ENCODE measurements around the gene BCAS1.

BCAS1 gene

DNA sequence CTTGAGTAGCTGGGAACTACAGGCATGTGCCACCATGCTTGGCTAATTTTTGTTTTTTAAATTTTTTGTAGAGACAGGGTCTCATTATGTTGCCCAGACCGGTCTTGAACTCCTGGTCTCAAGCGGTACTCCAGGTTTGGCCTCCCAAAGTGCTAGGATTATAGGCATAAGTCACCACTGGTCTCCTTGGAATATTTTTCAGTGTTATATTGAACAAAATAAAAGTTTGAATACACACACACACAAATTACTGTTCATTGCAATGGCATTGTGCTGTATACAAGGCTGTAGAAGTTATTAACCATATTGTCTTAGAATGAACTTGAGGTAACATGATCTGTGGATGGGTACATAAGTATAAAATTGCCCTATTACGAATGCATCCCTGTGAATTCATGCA is 166.1 kb downstream of the BCAS1 start:
- TF ChIP-seq, protein P1, sequence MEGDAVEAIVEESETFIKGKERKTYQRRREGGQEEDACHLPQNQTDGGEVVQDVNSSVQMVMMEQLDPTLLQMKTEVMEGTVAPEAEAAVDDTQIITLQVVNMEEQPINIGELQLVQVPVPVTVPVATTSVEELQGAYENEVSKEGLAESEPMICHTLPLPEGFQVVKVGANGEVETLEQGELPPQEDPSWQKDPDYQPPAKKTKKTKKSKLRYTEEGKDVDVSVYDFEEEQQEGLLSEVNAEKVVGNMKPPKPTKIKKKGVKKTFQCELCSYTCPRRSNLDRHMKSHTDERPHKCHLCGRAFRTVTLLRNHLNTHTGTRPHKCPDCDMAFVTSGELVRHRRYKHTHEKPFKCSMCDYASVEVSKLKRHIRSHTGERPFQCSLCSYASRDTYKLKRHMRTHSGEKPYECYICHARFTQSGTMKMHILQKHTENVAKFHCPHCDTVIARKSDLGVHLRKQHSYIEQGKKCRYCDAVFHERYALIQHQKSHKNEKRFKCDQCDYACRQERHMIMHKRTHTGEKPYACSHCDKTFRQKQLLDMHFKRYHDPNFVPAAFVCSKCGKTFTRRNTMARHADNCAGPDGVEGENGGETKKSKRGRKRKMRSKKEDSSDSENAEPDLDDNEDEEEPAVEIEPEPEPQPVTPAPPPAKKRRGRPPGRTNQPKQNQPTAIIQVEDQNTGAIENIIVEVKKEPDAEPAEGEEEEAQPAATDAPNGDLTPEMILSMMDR (IDR thresholded peaks at IDR 0.05; ENCODE audit: low read depth, low read length), result no peak
- no peak overlapping the region for H3K4me3 ChIP-seq (ENCODE audit: low read depth, low read length)

DNA sequence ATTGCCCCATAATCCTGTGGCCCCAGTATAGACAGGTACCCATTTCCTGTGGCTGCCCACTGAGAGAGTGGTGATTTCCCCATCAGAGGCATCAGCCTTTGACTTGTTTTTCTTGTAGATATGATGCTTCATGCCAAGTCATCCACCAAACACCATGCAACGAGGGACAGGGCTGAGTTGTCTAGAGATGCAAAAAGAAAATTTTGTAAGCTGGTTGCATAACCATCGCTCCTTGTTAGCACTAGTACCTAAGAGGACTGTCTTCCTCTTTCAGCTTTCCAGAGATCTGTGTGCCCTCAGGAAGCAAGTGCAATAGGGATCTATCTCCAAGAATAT is 166.8 kb downstream of the BCAS1 start:
- TF ChIP-seq, protein P1 (IDR thresholded peaks at IDR 0.05; ENCODE audit: low read depth, low read length), result no peak
- H3K4me3 ChIP-seq (ENCODE audit: low read depth, low read length), result no peak overlapping the region

DNA sequence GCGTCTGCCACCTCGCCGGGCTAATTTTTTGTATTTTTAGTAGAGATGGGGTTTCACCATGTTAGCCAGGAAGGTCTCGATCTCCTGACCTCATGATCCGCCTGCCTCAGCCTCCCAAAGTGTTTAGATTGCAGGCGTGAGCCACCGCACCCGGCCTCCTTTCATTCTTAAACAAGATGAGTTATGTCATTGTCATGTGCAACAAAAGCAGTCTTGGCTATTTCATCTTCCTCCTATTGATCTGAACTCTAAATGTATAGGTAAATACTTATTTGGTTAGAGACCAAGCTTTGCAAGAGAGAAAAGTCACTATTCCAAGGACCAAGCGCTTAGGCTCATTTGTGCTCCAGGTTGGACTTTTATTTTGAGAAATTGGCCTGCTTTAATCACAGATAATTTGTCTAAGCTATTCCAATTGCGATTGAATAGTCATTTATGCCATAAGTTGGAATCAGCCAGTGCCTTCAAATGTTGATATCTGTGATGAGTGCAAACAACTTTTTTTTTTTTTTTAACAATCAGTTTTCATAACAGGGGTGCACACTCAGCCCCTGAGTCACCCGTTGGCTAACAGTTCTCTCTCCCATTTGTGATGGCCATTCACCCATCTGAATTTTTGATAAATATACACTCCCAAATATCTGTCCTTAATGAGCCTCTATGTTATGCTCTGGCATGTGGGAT is 167.3 kb downstream of the BCAS1 start:
- TF ChIP-seq, protein P1 (IDR thresholded peaks at IDR 0.05; ENCODE audit: low read depth, low read length), result no peak
- H3K4me3 ChIP-seq (ENCODE audit: low read depth, low read length), result no peak overlapping the region

DNA sequence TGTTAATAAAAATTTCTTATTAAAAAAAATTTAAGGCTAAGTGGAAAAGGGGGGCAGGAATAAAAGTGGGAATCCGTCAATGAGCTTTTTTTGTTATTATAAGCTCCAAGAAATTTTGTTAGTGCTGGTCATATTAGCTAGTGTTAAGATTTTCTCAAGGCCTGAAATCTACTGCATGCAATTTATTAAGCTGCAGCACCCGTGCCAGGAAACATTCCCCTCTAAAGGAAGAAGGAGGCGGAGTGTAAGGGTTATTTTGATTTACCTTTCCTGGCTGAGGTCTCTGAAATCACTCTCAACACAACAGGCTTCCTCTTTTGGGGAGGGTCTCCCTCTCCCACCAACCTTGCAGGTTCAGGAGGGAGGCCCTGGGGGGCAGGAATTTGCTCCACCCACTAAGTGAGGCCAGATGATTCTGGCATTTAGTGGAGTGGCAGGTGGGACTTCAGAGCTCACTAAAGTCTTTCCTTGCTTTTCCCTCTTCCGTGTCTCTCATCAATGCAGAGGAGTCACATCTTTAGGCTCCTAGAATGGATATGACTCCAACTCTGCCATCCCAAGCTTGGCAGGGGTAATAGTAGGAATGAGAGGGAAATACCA is 168.8 kb downstream of the BCAS1 start:
- no peak overlapping the region for H3K4me3 ChIP-seq (ENCODE audit: low read depth, low read length)

DNA sequence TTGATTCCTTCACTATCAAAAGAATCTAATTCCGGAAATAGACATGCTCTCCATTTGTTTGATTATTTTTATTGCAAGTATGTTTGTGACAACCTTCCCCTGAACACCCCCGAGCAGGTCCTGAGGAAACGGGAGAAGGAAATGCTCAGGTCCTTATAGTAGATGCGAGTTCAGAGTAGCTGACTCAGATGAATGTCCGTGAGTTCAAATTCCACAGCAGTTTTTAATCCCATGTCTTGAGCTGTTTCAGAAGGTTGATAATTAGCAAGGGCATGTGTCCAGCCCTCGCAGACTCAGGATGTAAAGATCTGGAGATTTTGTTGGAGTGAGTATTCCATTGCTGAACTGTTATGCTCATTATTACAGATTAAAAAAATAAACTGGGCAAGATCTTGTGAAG is 169.3 kb downstream of the BCAS1 start:
- TF ChIP-seq, protein P1 (IDR thresholded peaks at IDR 0.05; ENCODE audit: low read depth, low read length), result no peak
- peak overlapping the region; percentile 20; the same call in 1 of the 2 replicates for H3K4me3 ChIP-seq (ENCODE audit: low read depth, low read length)

More for the DNA sequence above, 168.8 kb downstream of the BCAS1 start:
- TF ChIP-seq, protein P1 (IDR thresholded peaks at IDR 0.05; ENCODE audit: low read depth, low read length), result no peak

DNA sequence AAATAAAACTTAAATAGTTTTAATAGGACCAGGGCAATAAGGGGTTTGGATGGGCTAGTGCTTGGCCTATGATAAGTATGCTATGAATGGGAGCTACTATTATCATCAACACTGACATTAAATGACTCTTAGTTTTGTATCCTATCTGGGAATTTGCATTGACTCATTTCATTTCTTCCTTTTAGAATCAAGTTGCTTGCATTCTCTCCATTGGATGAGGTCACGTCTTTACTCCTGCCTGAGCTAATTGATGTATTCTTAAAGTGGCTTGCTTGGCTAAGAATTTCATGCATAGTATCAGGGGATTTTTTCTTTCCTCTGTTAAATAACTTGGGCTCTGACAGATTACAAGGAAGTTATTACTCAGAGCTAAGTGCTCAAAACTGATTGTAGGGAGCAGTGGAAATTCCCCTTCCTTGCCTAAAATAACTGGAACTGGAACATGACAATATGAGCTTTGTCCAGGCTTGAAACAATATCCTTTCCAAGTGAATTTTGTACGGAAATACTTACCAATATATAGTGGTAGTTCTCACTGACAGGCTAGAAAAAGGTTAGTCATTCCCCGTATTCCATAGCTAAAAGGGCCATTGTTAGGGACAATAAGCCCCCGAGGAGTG is 169.9 kb downstream of the BCAS1 start:
- peak overlapping the region; percentile 20; the same call in 1 of the 2 replicates for H3K4me3 ChIP-seq (ENCODE audit: low read depth, low read length)
- TF ChIP-seq, protein P1 (IDR thresholded peaks at IDR 0.05; ENCODE audit: low read depth, low read length), result no peak

All from WI38 (cell line).